ENCODE data around the gene GATC.
"Not testable (repeated sequence)": the region's sequence is repeated elsewhere in the genome, so short reads cannot be mapped to it uniquely, and the experiment has no call there.

Gene GATC

GRCh38 chr12:120437735-120438494, 8.3 kb upstream of the GATC start, which contains the start of gene COX6A1:
TSS of gene COX6A1 (plus strand) at chr12:120438113. CDS start at chr12:120438127, 14 bp downstream.
- peak; percentile 93 for DNase-seq (ENCODE audit: low read depth)

DNA sequence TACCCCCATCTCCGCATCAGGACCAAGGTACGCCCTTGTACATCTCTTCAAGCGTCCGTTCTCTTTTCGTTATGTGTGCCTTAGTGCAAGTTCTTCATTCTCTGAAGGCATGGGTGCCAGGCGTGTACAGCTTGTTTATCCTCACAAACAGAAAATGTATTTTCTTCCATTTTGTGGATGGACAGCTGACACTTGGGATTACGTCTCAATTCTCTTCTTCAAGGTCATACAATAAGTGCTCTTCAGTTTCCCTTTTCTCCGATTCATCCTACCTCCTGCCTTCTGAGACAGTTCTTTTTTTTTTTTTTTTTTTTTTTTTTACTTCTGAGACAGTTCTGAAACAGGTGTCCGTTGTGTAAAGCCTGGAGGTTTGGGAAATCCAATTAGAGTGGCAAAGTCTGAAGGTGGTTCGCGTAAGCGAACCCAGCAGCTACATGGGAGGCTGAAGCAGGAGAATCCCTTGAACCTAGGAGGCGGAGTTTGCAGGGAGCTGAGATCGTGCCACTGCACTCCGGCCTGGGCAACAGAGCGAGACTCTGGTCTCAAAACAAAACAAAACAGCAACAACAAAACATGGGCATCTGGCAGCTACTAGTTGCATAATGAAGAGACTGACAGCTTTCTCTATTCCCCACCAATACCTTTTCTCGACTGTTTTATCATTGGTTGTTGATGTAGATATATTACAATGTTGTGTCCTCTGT, 7.6 kb upstream of the GATC start:
- DNase-seq (ENCODE audit: low read depth), result no peak

DNA sequence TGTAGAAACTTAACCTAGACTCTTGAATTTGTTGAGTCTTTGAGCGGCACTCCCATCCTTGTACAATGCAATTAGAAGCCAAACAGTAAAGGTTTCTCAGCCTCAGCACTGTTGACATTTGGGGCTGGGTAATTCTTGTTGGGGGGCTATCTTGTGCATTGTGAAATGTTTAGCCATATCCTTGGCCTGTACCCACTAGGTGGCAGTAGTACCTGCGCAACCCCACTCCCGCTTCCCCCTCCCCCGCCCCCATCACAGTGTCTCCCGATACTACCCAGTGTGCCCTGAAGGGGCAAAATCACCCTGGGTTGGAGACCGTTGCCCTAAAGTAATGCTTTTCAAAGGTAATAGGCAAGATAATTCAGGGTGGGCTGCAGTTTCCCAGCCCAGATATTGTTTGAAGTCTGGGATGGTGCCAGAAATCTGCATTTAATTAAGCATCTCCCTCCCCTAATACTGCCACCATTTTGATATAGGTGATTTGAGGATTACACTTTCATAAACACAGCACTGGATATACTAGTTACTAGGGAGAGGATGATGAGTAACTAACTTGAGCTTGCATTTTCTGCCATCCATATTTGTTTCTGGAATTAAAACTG, 6.5 kb upstream of the GATC start:
- DNase-seq (ENCODE audit: low read depth), result peak; percentile 53

DNA sequence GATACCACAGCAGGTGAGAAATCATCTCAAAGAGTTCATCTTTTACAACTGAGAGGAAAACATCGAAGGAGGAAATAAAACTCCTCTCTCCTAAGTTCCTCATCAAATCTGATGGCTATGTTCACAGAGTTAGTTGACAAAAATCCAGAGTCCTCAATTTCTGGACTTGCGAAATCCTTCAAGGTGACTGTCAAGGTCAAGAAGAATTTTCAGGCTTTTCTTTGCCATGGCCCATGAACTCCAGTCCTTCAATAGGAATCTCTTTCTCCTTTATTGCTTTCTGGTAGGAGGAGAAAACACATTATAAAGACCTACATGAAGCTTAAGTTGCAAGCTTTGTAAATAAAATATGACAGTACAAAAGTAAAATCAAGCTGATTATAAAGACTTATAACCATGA, 1.6 kb upstream of the GATC start:
- DNase-seq (ENCODE audit: low read depth), result no peak

- not testable (repeated sequence) for DNase-seq (ENCODE audit: low read depth)
Observed at GRCh38 chr12:120446844-120447178, 567 bp downstream of the GATC start.

- DNase-seq (ENCODE audit: low read depth), result no peak
Observed at GRCh38 chr12:120447992-120448391, 1.7 kb downstream of the GATC start.

- not testable (repeated sequence) for DNase-seq (ENCODE audit: low read depth)
Observed at GRCh38 chr12:120452524-120452923, 6.3 kb downstream of the GATC start.

DNA sequence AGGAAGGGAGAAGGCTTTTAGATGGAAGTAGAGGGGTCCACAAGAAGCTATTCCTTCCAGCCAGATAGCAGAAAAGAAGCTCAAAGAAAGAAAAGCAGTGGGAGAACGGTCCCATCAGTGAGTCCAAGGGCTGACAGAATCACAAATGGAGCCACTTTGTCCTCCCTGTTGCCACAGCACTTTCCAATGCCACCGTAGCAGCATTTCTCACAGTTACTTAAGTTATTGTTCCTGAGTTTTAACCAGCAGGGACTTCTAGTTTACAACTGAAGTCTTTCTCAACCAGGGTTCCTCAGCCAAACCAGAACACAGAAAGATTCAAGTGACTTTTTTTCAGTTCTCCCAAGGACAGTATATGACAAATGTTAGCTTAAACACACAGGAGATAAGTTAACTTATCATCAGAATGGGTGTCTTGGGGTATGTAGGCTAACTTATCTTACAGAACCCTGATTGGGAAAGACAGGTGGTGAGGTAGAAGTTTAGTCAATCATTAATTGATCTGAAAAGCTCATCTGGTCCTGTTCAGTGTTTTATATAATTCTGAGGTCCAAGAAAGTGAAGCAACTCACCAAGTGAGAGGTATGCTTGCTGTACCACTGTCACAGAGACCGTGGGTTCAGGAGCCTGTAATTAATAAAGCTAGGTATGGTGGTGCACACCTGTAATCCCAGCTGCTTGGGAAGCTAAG, 7.0 kb downstream of the GATC start:
- DNase-seq (ENCODE audit: low read depth), result no peak

DNA sequence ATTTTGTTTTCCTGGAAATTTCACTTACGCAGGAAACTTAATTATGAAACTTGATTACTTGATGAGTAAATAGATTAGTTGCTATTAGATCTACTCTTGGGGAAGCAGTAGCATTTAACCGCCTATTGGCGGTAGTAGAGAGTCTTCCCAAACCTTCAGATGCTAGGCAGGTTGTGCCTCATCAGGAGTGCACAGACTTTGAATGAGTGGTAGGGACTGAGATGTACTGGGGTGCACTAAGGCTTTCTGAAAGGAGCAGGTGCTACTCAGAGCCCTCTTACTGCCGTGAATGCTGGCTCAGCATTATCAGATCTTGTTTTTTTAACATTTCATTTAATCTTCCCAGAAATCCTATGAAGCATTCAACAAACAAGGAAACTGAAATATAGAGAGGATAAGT, 7.7 kb downstream of the GATC start:
- no peak for DNase-seq (ENCODE audit: low read depth)

GRCh38 chr12:120455302-120455701, 9.1 kb downstream of the GATC start:
- no peak for DNase-seq (ENCODE audit: low read depth)

- no peak for DNase-seq (ENCODE audit: low read depth)
Observed at GRCh38 chr12:120457133-120457532, 10.9 kb downstream of the GATC start.

- no peak for DNase-seq (ENCODE audit: low read depth)
Observed at GRCh38 chr12:120460157-120460556, 13.9 kb downstream of the GATC start.

DNA sequence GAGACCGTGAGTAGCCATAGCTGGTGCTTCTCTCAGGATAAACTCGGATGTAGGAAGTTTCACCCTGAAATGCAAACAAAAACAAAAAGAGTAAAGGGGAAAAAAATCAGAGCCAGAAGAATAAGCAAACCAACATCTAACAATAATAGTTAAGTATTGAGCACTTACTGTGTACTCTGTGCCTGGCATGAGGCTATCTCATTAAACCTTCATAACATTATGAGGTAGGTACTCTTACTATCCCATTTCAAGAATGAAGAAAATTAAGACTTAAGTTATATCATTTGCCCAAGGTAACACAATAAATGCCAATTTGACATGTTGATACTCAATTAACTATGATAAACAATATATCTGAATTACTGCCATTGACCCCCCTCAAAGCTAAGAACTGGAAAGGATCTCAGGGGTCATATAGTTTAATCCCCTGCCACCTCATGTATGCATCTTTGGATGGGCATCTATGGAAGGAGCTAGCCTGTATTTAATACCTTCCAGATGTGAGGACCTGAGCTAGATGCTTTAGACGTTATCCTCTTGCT, 15.9 kb downstream of the GATC start:
- DNase-seq (ENCODE audit: low read depth), result no peak

DNA sequence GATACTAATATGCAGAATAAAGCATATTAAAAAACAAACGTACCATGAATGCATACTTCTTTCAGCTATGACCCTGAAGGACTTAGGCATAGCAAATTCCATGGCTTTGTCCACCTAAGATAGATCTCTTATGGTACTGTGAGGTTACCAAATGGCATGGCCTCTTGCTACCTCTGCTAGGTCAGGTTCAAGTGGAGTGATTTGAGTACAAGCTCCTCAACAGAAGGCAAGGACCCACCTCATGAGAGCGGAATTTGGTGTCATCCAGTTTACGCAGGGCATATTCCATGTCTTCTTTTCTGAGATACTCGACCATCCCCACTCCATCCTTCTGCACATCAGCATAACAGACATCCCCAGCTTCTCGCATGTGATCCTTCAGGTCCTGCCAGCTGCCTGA, 17.5 kb downstream of the GATC start:
- no peak for DNase-seq (ENCODE audit: low read depth)

- no peak for DNase-seq (ENCODE audit: low read depth)
Observed at GRCh38 chr12:120465756-120466155, 19.5 kb downstream of the GATC start.

DNA sequence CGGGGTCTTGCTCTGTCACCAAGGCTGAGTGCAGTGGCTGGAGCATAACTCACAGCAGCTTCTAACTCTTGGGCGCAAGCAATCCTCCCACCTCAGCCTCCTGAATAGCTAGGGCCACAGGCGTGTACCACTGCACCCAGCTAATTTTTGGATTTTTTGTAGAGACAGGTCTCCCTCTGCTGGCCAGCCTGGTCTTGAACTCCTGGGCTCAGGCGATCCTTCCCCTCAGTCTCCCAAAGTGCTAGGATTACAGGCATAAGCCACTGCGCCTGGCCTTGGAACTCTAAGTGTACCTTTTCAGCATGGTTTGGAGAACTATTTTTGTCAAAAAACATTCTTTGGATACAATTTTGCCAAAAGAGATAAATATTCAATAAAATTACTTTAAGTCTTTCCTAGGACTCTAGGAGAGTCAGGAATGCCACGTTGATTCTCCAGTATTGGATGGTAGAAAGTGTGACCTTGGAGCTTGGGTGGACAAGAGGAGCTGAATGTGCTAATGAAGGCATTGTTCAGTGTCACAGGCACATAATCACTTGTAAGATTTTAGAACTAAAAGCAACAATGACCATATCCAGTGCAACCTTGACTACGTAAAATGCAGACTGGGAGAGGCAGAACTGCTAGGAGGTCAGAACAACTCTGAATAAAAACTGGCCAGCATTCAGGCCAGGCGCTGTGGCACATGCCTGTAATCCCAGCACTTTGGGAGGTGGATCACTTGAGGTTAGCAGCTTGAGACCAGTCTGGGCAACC, 20.5 kb downstream of the GATC start:
- DNase-seq (ENCODE audit: low read depth), result no peak

GRCh38 chr12:120467439-120467838, 21.2 kb downstream of the GATC start:
- DNase-seq (ENCODE audit: low read depth), result no peak

- DNase-seq (ENCODE audit: low read depth), result no peak
Observed at GRCh38 chr12:120468325-120468820, 22.1 kb downstream of the GATC start.

- peak; percentile 47 for DNase-seq (ENCODE audit: low read depth)
Observed at GRCh38 chr12:120468821-120469449, 22.7 kb downstream of the GATC start.

DNA sequence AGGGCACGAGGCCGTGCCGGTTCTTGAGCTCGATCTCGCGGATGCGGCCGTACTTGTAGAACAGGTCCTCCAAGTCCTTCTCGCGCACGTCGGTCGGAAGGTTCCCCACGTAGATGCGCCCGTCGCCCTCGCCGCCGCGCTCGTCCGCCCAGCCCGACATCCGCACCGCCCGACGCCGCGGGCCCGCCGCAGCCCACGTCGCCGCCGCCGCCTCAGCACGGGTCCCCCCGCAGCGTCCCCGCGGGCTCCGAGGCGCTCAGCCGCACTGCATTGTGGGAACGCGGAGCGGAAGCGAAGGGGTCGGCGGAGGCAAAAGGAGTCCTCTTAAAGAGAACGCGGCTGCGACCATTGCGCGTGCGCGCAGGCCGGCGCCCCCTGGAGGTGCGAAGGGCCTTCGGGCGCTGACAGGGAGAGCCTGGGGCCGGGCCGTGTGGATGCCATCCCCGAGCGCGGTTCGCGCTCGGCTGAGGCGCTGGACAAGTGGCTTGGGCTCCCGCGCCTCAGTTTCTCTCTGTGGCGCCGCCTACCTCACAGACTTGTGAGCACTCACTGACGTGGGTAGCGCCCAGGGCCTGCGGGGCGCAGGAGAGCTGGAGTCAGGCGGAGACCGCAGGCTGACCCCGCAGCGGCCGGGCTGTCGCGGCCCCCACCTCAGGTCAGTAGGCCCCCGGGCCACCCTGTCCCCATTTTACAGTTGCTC, 23.4 kb downstream of the GATC start, which contains the start of gene SRSF9:
SRSF9 (minus strand) TSS at position 299 of the 700 bp plus-strand sequence; CDS start at position 160, 139 bp downstream.
- peak; percentile 96 for DNase-seq (ENCODE audit: low read depth)

Measured in stimulated activated CD8-positive, alpha-beta memory T cell treated with anti-CD3 and anti-CD28 coated beads, Interleukin-12 subunit alpha, Interleukin-12 subunit beta, amount 100 ng/mL, for 4 hours (primary cell).